Measurements from ENCODE around the gene KCNA1.

DNA sequence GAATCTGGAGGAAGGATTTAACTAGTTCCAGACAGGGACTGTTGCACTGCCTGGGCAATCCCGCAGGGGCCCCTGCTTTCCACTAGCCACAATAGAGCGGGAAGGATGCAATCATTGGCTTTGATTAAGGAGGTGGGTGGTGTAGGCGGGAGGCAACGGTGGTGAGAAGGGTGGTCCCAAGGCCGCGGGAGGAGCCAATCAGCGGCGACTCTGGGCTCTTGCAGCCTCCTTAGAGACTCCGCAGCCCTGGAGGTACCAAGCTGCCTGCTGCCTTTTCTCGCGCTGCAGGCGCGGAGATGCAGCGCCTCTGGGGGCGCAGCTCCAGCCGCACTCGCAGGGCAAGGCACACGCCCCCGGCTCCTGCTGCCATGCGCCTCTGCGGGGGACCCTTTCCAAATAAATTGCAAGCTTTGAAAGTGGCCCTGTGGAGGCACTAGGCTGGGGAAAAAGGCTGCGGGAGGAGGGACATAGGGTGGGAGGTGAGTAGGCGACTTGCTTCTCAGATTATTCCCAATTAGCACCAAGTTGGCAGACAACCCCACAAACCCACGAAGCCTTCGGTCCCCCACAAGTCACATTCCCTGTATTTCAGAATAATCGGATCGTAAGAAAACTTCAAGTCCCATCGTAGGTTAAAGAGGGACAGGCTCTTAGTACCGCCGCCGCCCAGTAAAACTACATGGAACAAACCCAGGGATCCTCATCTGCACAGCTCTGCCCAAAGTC is 858 bp upstream of the KCNA1 start:
- TF ChIP-seq CTCF (IDR thresholded peaks at IDR 0.05; ENCODE audit: insufficient read depth, low read length) (no peak), REST (IDR thresholded peaks at IDR 0.05; ENCODE audit: insufficient replicate concordance, low read depth) (no peak), POLR2AphosphoS5 (IDR thresholded peaks at IDR 0.05; ENCODE audit: low read depth) (no peak), GABPA (IDR thresholded peaks at IDR 0.05; ENCODE audit: low read depth) (no peak), SPI1 (IDR thresholded peaks at IDR 0.05; ENCODE audit: borderline replicate concordance, low read depth) (no peak)

Measured in HL-60 (cell line).